Stimulated activated CD8-positive, alpha-beta memory T cell treated with anti-CD3 and anti-CD28 coated beads, Interleukin-4, amount 100 ng/mL, for 24 hours (primary cell): ENCODE results near the gene LMBR1.

Experiments used
- DNase-seq: peaks from one replicate; pipeline ENCODE4 v3.0.0-alpha.2; 2020; ENCODE audit warnings: low read depth

Gene LMBR1

DNA sequence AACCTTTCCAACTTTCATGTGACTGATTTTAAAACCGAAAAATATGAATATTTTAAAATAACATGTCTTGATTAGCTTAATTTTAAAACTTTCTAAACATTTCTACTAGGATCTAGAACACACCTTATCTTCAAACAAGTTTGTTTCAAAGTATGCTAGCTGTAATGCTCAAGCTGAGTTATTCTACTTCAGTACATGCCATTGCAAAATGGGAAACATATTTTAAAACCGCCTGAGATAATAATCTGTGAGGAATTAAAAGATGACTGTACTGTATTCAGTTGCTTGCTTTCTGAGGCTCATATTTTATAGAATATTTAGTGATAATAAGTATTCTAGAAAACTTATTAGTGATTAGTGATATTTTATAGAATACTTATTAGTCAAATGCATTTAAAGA is 99.6 kb downstream of the LMBR1 start:
- DNase-seq, result no peak

DNA sequence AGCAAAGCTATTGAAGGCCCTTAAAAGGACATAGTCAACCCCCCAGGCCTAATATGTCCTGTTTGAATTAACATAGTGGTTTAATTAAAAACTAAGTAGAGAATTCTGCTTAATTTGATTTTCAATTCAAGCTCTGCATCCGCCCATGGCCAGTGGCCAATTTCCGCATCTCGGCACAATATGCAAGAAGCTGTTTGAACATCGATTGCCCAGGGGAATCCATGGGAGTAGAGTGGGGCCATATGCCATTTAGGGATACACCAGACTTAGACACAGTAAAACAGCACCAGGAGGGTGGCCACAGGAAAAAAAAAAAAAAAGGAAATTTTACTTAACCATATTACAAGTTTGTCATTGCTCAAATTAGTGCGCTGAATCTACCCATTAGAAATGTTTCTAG is 100.4 kb downstream of the LMBR1 start:
- DNase-seq, result no peak

DNA sequence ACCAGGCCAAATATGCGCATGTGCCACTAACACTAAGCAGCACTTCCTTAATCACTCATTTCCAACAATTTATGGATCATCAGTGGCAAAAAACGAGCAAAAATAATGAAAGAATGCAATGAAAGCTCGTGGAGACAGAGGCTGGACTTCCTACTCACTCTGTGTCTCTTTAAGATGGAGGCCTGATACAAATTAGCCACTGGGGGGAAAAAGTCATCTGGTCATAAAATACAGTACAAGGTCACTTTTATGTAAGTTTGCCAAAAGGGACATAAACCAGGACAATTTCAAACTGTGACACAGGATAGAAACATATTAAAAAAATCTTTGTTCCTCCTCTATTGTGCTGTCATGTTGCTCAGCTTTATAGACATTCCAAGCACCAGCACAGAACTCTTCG is 101.7 kb downstream of the LMBR1 start:
- no peak for DNase-seq

DNA sequence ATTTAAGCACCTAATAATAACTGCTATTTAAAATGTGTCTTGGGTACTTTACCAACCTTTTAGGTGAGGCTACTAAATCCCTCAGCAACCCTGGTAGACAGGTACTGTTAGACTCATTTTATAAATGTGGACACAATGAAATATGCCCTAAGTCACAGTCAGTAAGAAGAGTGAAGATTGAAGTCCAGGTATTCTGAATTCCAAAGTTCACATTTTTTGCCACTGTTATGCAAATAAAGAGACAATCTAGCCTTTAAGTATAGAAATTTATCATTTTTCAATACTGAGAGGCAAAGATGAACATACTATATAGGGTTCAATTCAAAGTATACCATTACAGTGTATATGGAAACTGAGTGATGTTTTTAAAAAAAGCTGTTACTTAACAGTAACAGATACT is 102.7 kb downstream of the LMBR1 start:
- no peak for DNase-seq

DNA sequence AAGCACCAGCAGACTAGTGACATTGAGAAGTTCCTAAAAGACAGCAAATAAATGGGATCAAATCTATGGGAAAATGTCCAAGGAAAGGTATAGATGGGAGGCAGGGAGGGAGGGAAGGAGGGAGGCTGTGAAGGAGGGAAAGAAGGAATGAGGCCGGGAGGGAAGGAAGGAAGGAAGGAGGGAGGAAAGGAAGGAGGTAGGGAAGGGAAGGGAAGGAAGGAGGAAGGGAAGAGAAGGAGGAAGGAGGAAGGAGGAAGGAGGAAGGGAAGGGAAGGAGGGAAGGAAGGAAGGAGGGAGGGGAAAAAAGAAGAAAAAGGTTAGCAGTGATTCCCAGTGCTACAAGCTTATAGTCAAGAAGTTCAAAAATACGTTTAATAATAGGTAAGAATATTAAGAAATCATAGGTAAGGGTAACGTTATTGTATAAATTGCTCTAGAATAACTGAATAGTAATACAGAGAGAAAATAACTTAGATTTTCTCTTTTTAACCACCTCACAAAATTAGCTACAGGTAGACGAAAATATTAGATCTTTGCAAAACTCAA is 106.9 kb downstream of the LMBR1 start:
- no peak for DNase-seq

DNA sequence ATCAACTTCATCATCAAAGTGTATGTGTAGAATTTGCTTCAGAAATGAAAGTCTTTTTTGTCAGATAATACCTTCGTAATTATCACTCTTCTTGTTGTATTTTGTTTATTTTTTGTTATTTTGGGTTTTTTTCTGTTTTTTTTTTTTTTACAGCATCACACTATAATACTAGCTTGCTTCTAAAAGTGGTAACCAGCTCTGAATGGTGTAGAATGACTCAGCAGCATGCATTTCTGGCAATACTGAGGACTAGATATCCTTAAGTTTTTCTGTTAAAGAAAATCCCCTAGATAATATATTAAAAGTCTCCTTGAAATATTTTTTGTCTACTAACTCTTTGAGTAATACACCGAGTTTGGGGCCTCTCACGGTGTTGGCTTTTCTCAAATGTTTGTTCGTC is 109.1 kb downstream of the LMBR1 start:
- no peak for DNase-seq

DNA sequence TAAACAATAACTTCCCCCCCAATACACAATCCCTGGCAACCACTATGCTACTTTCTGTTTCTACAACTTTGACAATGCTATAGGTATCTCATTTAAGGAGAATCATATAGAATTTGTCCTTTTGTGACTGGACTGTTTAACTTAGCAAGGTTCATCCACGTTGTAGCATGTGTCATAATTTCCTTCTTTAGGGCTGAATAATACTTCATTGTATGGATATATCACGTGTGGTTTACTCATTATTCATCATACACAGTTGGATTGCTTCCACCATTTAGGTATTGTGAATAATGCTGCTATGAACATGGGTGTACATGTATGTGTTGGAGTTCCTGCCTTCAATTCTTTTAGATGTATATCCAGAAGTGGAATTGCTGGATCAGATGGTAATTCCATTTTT is 111.0 kb downstream of the LMBR1 start:
- DNase-seq, result no peak

DNA sequence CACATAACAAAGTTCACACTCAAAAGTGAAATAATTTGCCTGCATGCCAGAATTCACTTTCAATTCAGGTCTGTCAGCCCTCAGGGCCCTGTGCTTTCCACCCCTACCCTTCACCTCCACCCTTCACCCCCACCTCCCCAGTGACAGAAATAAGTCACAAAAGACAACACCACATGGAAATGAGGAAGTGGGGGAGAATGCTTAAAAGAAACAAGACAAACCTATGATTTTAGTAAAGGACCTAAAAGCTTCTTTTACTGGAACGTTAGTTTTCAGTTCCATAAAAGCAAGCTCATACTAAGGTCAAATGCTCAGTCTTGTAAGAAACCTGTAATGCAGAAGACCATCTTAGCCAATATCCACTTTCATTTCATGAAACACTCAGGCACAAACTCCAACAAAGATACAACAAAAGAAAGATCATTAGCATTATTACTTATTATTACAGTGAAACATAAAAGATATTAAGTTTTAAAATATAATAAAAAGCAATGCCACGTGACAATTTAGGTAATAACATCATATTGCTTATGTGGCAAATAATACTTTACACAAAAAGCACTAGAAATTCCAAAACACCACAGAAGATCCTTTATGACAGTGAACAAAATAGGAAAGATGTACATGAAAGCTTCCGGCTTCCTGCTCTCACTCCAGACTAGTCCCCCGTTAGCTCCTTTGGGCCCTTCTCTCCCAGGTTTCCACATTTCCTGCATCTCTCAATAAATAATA is 112.1 kb downstream of the LMBR1 start:
- no peak for DNase-seq

DNA sequence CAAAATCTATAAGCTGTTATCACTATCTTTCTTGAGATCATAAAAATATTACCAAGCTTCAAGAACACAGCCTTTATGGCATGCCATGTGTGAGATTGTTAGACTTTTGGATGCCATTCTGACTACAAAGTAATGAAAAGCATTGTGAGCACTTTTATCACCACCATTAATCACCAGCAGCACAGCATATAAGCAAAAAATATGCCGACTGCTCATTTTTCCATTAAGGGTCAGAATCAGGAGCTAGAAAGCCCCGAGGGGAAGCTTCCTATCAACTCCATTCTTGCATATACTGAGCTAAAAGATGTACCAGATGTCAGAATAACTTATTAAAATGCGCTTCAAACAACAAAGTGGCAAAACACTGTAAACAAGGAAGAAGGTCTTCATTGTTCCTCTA is 114.3 kb downstream of the LMBR1 start:
- no peak for DNase-seq

DNA sequence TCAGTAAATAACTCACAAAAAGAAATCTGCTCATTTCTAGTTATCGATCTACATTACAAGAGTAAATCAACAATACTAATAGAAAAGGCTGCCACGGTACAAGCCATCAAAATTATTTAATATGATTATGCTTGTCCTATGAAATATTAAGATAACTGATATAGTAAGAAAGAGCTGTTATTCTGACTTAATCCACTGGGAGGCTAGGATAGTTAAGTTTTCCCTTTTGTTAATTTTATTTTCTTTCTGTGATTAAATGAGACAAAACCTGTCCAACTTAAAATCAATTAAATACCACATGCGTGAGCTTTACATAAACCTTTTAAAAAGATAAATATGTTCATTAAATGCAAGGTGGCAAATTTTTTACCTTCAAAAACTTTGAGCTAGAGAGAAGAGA is 114.8 kb downstream of the LMBR1 start:
- no peak for DNase-seq

DNA sequence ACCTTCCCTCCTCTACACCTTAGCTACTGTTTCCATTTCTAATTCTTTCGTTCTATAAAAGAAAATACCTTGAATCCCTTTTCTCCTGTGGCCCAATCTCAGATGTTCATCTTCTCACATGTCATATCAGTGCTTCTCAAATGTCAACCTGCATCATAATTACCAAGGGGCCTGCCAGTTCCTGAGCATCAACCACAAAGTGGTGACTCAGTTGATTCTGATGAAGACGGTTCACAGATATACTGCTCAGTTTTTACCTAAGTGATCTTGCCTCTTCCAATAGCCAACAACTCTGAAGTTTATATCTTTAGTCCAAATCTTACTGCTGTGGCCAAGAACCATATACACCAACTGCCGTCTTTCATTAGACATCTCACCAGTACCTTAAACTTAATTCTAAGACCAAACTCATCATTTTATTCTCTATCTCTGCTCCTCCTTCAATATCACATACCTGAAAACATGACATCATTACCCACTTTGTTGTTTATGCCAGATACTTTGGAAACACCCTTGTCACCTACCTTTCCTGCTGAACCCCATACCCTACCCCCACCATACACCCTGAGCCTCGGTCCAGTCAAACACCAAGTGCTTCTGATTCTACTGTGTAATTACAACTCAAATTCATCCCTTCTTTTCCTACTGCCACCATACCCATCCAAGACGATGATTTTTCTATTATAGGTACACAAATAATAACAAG is 115.5 kb downstream of the LMBR1 start:
- no peak for DNase-seq

DNA sequence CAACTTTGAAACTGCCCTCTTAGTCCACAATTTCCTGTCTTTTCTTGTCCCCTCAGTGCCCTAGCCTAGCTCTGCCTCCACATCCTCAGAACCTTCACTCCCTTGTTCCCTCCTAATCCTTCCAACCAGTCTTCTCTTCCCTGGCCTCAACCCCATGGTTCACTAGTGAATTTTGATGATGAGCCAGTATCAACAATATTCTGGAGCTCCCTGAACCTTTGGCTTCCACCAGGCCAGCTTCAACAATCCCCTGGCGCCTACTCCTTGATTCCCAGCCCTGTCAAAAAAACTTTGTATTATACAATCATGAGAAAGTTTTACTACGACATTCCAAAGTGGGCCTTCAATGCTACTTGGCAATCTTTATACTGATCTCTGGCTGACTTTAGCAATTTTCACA is 116.5 kb downstream of the LMBR1 start:
- DNase-seq, result no peak

DNA sequence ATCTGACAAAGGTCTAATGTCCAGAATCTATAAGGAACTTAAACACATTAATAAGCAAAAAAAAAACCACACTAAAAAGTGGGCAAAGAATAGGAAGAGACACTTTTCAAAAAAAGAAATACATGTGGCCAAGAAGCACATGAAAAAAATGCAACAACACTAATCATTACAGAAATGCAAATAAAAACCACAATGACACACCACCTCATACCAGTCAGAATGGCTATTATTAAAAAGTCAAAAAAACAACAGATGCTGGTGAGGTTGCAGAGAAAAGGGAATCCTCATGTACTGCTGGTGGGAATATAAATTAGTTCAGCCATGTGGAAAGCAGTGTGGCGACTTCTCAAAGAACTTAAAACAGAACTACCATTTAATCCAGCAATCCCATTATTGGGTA is 119.0 kb downstream of the LMBR1 start:
- no peak for DNase-seq

DNA sequence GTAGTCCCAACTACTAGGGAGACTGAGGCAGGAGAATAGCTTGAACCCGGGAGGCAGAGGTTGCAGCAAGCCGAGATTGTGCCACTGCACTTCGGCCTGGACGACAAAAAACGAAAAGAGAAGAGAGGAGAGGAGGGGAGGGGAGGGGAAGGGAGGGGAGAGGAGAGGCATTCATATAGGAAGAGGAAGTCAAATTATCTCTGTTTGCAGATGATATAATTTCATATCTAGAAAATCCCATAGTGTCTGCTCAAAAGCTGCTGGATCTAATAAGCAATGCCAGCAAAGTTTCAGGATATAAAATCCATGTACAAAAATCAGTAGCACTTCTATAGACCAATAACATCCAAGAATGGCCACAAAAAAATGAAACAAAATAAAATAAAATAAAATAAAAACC is 120.3 kb downstream of the LMBR1 start:
- no peak for DNase-seq

DNA sequence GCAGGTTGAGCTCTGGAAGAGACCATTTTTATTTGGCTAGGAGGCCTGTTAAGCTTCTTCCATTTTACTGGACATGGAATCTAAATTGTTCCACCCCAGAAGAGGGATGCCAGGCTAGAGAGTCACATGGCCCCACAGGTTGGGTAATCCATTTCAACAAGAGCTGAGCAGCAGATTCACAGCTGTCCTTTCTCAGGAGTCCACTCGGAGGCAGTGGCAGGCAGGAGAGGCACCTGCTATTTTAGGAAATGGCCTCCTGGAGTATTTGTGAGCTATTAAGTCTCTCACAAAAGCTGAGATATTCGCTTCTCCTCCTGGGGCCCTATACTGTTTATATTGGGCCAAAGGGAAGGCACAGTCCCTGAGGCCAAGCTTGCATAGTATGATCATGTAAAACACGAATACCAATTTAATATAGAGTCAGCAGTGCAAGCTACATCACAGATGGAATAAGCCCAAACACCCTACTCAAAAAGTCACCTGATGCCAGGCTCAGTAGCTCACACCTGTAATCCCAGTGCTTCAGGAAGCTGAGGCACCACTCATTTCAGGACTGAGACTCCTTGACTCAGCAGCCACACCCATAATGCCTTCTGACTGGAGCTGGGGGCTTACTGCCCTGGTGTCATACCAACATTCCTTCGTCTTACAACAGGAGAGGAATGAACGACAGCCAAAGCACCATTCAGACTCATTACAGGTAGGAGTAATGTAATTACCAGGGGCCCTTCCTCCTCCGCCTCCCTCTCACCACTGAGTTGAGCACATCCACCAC is 124.1 kb downstream of the LMBR1 start:
- DNase-seq, result no peak

DNA sequence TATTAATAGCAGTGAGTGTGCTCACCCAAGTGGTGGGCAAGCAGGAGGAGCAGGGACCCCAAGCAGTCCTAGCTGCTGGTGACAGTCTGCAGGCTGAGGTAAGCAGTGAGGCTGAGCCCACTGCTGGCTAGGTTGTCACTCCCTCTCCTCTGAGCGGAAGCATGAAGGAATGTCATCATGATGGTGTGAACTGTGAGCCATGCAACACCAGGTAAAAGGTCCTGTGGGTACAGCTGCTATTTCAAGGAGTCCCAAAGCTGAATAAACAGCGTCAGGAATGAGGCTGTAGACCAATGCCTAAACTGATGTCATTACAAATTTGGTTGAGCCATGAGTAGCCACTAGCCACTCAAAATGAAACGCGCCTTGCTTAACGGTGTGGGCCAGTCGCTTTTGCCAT is 126.3 kb downstream of the LMBR1 start:
- DNase-seq, result no peak

DNA sequence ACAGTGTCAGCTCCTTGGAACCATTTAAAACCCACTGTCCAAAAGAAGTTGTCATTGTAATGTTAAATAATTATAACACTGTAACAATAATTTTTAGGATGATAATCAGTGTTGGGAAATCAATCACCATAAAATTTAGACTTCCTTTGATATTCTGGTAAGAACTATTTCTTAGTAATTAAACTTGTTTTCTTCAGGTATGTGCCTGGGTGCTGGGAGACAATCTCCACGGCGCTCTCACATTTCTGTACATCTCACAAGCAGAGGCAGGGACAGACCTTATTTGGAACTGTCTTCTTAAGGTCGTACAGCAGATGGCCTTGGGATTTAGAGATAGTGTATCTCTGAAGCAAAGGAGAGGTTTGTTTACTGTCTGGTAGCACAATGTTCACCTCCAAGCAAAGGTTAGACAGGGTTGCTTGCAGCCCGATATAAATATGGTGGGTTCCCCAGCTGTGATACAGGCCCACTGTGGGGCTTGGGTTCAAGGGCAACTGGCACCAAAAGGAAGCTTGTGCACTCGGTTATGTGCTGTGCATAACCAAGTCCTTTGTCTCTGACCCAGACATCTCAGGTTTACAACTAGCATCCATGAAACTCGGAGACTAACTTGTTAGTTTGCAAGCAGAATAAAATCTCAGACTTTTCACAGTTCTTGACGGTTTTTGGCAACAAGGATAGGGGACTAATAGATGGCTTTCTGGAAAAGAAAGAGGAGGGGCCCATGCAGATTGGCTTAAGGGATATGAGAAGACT is 126.9 kb downstream of the LMBR1 start:
- DNase-seq, result no peak

DNA sequence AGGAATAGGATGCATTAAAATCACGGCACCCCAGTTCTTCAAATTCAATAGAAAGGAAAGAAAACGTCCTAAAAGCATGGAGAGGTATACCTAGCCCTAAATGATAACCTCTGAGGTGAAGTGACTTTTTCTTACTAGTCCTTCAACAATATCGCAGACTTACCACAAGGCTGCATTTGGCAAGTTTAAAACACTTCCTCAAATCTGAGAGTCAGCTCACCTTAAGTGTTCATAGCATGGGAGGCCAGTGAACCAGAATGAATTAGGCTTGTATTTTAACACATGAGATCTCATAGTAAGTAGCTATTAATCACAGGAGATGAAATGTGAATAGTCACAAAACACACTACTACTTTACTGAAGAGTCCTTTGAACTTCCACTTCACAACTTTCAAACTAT is 128.2 kb downstream of the LMBR1 start:
- DNase-seq, result no peak

DNA sequence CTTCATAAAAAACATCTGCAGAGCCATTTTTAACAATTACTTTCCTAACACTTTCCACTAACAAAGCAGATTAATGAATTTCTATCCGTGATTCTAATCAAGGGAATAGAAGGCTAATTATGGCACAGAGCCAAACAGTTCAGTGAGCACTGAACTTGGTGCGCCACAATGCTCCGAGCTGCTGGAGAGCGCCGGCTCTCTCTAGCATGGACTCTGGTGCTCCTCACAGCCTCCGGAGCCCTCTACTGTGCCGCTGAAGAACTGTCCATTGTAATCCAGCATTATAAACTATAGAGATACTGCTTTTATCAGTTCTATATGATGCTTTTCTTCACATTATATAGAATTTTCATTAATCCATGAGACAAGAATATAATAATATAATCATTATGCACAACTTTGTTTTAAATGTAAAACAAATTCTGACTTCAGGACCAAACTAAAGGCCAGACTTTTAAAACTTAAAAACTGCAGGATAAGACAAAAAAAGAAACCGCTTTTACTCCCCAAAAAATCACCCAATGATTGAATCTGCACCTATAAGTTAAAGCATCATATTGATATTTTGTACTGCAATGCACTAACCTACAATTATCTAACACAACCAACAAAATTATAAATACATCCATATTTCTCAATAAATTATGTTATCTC is 128.8 kb downstream of the LMBR1 start:
- no peak for DNase-seq

DNA sequence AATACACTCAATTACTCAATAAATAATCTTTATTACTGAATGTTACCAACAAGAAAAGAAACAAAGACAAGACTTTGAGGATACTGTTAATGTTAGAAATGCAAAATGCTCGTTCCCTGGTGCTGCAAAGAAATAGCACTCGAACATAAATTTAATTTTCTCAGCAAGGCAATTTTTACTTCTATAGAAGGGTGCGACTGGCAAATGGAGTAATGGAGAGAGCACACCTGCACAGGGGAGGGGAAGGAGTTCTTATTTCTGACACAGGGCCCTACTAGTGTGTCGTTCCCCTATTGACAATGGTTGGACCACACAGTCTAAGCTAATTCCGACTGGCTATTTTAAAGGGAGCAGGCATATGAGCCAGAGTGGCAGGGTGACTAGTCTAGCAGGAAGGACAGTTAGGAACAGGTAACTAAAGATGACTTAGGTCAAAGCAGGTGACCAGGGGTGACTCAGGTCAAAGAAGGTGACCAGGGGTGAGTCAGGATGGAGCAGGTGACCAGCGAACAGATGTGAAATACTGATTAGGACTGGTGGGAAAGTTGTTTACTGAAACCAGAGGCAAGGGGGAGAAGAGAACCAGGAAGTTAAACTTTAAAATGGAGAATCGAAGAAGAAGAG is 133.3 kb downstream of the LMBR1 start:
- no peak for DNase-seq

DNA sequence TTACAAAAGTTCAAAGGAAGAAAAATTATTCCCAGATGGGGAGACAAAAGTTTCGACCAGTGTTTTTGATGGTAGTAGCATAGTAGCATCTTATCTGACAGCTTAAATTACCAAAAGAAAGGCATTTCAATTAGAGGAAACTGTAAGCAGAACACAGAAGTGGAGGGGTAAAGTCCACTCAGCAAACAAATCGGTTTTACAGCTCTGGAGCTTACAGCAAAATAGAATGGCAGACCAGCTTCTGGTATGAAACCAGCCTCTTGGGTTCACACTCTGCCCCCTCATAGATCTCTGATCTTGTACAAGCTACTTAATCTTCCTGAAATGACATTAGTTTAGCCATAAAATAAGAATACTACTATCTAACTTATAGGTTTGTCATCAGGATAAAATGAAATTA is 133.8 kb downstream of the LMBR1 start:
- no peak for DNase-seq
